DND-41 (cell line): Measurements from ENCODE around the gene GRIA4.

Experiments used
- ATAC-seq: fragments of 200-7000 bp; cut with Tn5 transposase; 3 replicates; pipeline ENCODE4 v1.9.1; 2021; ENCODE audit warnings: low read depth; ENCODE audit not compliant: insufficient read depth
- DNase-seq: peaks from one replicate; pipeline ENCODE4 v3.0.0-alpha.2; 2020
- H2AFZ ChIP-seq: 2 replicates; pipeline ENCODE4 v1.6.0; 2012; ENCODE audit warnings: low read depth, low read length
- H3K27ac ChIP-seq: 2 replicates; pipeline ENCODE4 v1.5.1; 2012; ENCODE audit warnings: low read length, inconsistent platforms
- H3K27me3 ChIP-seq: fragments of 200-600 bp; sonication (generic); 2 replicates; pipeline ENCODE4 v1.6.0; 2012; ENCODE audit warnings: low read length, mild to moderate bottlenecking, inconsistent platforms; ENCODE audit not compliant: insufficient read depth, poor library complexity
- H3K36me3 ChIP-seq: 2 replicates; pipeline ENCODE4 v1.5.1; 2012; ENCODE audit warnings: low read length, inconsistent platforms; ENCODE audit not compliant: insufficient read depth
- H3K4me1 ChIP-seq: 2 replicates; pipeline ENCODE4 v1.5.1; 2012; ENCODE audit warnings: mild to moderate bottlenecking, low read length; ENCODE audit not compliant: insufficient read depth
- H3K4me2 ChIP-seq: 2 replicates; pipeline ENCODE4 v1.6.0; 2012; ENCODE audit warnings: mild to moderate bottlenecking, moderate library complexity, low read length, inconsistent platforms; ENCODE audit not compliant: insufficient read depth
- H3K4me3 ChIP-seq, 2 experiments: fragments of 200-600 bp in 1 of 2; shearing (Covaris generic) in 1 of 2; 2 replicates each; pipeline ENCODE4 v1.5.1; 2012 to 2016; ENCODE audit warnings: inconsistent platforms in 2 of 2, low read length in 2 of 2, mild to moderate bottlenecking in 2 of 2, low read depth in 1 of 2, moderate library complexity in 1 of 2
- H3K79me2 ChIP-seq: 2 replicates; pipeline ENCODE4 v1.6.0; 2012; ENCODE audit warnings: low read length, inconsistent platforms; ENCODE audit not compliant: insufficient read depth
- H3K9ac ChIP-seq: 2 replicates; pipeline ENCODE4 v1.6.0; 2012; ENCODE audit warnings: low read depth, mild to moderate bottlenecking, inconsistent platforms, low read length, moderate library complexity
- H3K9me3 ChIP-seq: 2 replicates; pipeline ENCODE4 v1.5.1; 2012; ENCODE audit warnings: low read length, moderate library complexity, mild to moderate bottlenecking, inconsistent platforms; ENCODE audit not compliant: insufficient read depth, severe bottlenecking
- H4K20me1 ChIP-seq: 2 replicates; pipeline ENCODE4 v1.6.0; 2012; ENCODE audit warnings: low read length; ENCODE audit not compliant: insufficient read depth
- CTCF ChIP-seq: IDR thresholded peaks from 2 replicates; pipeline ENCODE4 v1.5.1; 2012; ENCODE audit warnings: borderline replicate concordance, low read length, moderate library complexity, mild to moderate bottlenecking; ENCODE audit not compliant: poor library complexity, severe bottlenecking; ENCODE audit errors: extremely low read depth
- EZH2 ChIP-seq: IDR thresholded peaks from 3 replicates; pipeline ENCODE4 v1.6.1; 2012; ENCODE audit warnings: borderline replicate concordance, low read depth, mild to moderate bottlenecking, moderate library complexity, low read length, inconsistent platforms; ENCODE audit not compliant: severe bottlenecking

GRIA4 gene

GRCh38 chr11:105824457-105825013 lies 214.7 kb downstream of the GRIA4 start:
- Histone ChIP-seq H3K9ac (no peak overlapping the region), H3K4me3 (no peak overlapping the region), H3K27ac (no peak overlapping the region), H3K4me2 (no peak overlapping the region), H3K4me1 (no peaks in the 10 kb centered on the region), H3K9me3 (no peaks in the 10 kb centered on the region), H3K27me3 (no peaks in the 10 kb centered on the region), H3K79me2 (no peaks in the 10 kb centered on the region), H2AFZ (no peak overlapping the region), H3K36me3 (no peaks in the 10 kb centered on the region), H4K20me1 (no peaks in the 10 kb centered on the region)
- ATAC-seq (no peak), DNase-seq (no peak)
- no peak for TF ChIP-seq CTCF
- no peak for TF ChIP-seq EZH2

- H3K4me1 ChIP-seq, result no peaks in the 10 kb centered on the region
- no peaks in the 10 kb centered on the region for H3K79me2 ChIP-seq
- no peak for ATAC-seq
- H3K27me3 ChIP-seq, result no peaks in the 10 kb centered on the region
- H2AFZ ChIP-seq, result no peak overlapping the region
- H3K9ac ChIP-seq, result no peak overlapping the region
- TF ChIP-seq CTCF, result no peak
- TF ChIP-seq EZH2, result no peak
- H3K9me3 ChIP-seq, result no peaks in the 10 kb centered on the region
- no peaks in the 10 kb centered on the region for H4K20me1 ChIP-seq
- no peak overlapping the region for H3K4me2 ChIP-seq
- H3K36me3 ChIP-seq, result no peaks in the 10 kb centered on the region
- no peak overlapping the region for H3K27ac ChIP-seq
- no peak overlapping the region for H3K4me3 ChIP-seq
- no peak for DNase-seq
Observed at GRCh38 chr11:105825141-105825540, 215.3 kb downstream of the GRIA4 start.

- no peaks in the 10 kb centered on the region for H3K27me3 ChIP-seq
- H3K27ac ChIP-seq, result no peak overlapping the region
- no peaks in the 10 kb centered on the region for H4K20me1 ChIP-seq
- no peak overlapping the region for H2AFZ ChIP-seq
- no peak for DNase-seq
- ATAC-seq, result no peak
- TF ChIP-seq CTCF (no peak), EZH2 (no peak)
- H3K9ac ChIP-seq, result no peak overlapping the region
- no peaks in the 10 kb centered on the region for H3K79me2 ChIP-seq
- H3K4me3 ChIP-seq, result no peak overlapping the region
- no peaks in the 10 kb centered on the region for H3K4me1 ChIP-seq
- H3K36me3 ChIP-seq, result no peaks in the 10 kb centered on the region
- H3K9me3 ChIP-seq, result no peaks in the 10 kb centered on the region
- no peak overlapping the region for H3K4me2 ChIP-seq
Observed at GRCh38 chr11:105827906-105828305, 218.0 kb downstream of the GRIA4 start.

GRCh38 chr11:105829084-105829483 lies 219.2 kb downstream of the GRIA4 start:
- no peak for ATAC-seq
- H3K9ac ChIP-seq, result no peak overlapping the region
- no peaks in the 10 kb centered on the region for H3K4me1 ChIP-seq
- H3K9me3 ChIP-seq, result no peaks in the 10 kb centered on the region
- TF ChIP-seq EZH2, result no peak
- no peak for TF ChIP-seq CTCF
- no peak overlapping the region for H3K27ac ChIP-seq
- no peaks in the 10 kb centered on the region for H3K36me3 ChIP-seq
- no peak overlapping the region for H3K4me2 ChIP-seq
- H3K27me3 ChIP-seq, result no peaks in the 10 kb centered on the region
- no peak overlapping the region for H2AFZ ChIP-seq
- no peaks in the 10 kb centered on the region for H4K20me1 ChIP-seq
- no peak overlapping the region for H3K4me3 ChIP-seq
- no peak for DNase-seq
- no peaks in the 10 kb centered on the region for H3K79me2 ChIP-seq
